ENCODE measurements around the gene GPR84. TPM values are rescaled to one million over a fixed set of nuclear protein-coding genes. Genes with fewer than 3 reads are reported as not detected.
A peak's percentile ranks its signal among the peaks of the same experiment; 100 is the strongest.

Gene GPR84
- total RNA-seq, 1 donor from 2014 or later, result not detected

DNA sequence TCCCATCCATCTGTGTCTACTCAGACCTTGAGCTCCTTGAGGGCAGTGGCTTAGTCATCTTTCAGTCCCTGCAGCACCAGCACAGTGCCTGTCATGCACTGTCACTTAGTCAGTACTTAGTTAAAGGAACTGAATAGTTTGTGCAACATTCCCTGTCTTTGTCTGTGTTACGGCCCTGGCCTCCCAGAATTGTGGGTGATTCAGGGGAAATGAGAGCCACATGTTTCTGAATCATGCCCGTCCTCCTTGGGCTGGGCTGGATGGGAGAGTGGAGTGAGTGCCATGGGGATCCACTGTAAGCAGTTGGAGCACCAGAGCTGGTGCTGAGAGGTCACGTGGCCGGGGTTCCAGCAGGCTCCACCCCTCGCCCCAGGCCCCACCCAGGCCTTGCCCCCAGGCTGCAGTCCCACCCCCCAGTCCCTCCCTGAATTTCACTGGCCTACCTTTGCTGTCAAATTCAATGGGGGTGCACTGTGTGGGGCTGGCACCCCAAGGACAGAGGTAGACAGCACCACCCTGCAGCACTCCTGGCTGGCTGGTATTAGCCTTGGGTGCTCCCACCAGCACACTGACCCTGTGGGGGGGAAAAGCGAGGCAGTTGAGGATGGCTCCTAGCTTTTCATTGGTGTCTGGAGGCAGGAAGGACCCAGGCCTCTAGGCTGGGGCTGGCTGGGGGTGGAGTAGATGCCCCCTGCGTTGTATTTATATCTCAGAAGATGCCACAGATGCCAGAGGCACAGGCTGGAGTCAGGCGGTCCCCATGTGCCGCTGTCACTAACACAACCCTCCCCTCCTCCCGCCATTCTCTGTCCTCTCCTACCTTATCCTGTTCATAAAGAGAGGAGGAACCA lies 47.3 kb upstream of the GPR84 start:
- no peak for ATAC-seq (ENCODE audit: low read depth)
- intact Hi-C loops (cut with micrococcal nuclease), result loop anchor here (2.0 to 10.0 kb wide), 2 partner anchors 13 to 153 kb away; no protein-coding TSS in a partner anchor
- DNase-seq, result no peak
- no peaks in the 10 kb centered on the region for H3K27me3 Mint-ChIP-seq
- no peaks in the 10 kb centered on the region for H3K9me3 Mint-ChIP-seq
- peaks cover 58% of the 10 kb centered on the region for H3K4me1 Mint-ChIP-seq
- ChIA-PET CTCF (interaction anchor here (2.7 to 11.4 kb wide), 2 partner anchors 11 to 26 kb away, joined by 9 to 143 read pairs; no protein-coding TSS in a partner anchor), POLR2A (interaction anchor here (0.7 to 1.1 kb wide), 2 partner anchors 12 to 16 kb away, joined by 3 to 7 read pairs; no protein-coding TSS in a partner anchor)
- TF ChIP-seq, protein P1, sequence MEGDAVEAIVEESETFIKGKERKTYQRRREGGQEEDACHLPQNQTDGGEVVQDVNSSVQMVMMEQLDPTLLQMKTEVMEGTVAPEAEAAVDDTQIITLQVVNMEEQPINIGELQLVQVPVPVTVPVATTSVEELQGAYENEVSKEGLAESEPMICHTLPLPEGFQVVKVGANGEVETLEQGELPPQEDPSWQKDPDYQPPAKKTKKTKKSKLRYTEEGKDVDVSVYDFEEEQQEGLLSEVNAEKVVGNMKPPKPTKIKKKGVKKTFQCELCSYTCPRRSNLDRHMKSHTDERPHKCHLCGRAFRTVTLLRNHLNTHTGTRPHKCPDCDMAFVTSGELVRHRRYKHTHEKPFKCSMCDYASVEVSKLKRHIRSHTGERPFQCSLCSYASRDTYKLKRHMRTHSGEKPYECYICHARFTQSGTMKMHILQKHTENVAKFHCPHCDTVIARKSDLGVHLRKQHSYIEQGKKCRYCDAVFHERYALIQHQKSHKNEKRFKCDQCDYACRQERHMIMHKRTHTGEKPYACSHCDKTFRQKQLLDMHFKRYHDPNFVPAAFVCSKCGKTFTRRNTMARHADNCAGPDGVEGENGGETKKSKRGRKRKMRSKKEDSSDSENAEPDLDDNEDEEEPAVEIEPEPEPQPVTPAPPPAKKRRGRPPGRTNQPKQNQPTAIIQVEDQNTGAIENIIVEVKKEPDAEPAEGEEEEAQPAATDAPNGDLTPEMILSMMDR (IDR thresholded peaks at IDR 0.05), result no peak
- peak overlapping the region; percentile 12 for H3K27ac Mint-ChIP-seq
- H3K4me3 Mint-ChIP-seq, result no peak overlapping the region
- no peaks in the 10 kb centered on the region for H3K36me3 Mint-ChIP-seq (ENCODE audit: low read depth)

DNA sequence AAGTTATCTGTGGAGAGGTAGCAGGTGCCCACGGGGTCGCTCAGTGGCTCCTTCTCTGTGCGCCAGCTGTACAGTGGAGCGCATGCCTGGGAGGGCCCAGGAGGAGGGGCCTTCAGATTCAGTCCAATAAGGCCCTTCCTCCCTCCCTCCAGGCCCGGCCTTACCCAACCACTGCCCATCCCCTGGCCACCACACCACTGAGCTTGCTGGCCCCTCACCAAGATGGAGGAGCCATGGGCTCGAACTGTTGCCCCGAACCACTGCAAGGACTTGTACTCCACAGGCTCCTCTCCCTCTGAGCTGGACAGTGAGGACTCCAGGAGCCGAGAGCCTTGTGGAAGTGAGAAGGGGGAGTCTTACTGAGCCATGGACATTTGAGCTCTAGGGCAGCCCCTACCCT lies 45.0 kb upstream of the GPR84 start:
- ChIA-PET POLR2A (interaction anchor here (1.2 kb wide), 1 partner anchor 129 kb away, joined by 3 read pairs; the partner anchor contains the start of gene HNRNPA1), CTCF (interaction anchor here (1.5 to 11.4 kb wide), 2 partner anchors 8 to 30 kb away, joined by 3 to 143 read pairs; no protein-coding TSS in a partner anchor)
- ATAC-seq (ENCODE audit: low read depth) (no peak), DNase-seq (no peak)
- TF ChIP-seq, protein P1 (IDR thresholded peaks at IDR 0.05), result no peak
- Mint-ChIP-seq H3K4me3 (no peak overlapping the region), H3K4me1 (peaks cover 40% of the 10 kb centered on the region), H3K27ac (no peak overlapping the region), H3K9me3 (no peaks in the 10 kb centered on the region), H3K36me3 (ENCODE audit: low read depth) (no peaks in the 10 kb centered on the region), H3K27me3 (no peaks in the 10 kb centered on the region)
- intact Hi-C loops (cut with micrococcal nuclease), result no loop called here

DNA sequence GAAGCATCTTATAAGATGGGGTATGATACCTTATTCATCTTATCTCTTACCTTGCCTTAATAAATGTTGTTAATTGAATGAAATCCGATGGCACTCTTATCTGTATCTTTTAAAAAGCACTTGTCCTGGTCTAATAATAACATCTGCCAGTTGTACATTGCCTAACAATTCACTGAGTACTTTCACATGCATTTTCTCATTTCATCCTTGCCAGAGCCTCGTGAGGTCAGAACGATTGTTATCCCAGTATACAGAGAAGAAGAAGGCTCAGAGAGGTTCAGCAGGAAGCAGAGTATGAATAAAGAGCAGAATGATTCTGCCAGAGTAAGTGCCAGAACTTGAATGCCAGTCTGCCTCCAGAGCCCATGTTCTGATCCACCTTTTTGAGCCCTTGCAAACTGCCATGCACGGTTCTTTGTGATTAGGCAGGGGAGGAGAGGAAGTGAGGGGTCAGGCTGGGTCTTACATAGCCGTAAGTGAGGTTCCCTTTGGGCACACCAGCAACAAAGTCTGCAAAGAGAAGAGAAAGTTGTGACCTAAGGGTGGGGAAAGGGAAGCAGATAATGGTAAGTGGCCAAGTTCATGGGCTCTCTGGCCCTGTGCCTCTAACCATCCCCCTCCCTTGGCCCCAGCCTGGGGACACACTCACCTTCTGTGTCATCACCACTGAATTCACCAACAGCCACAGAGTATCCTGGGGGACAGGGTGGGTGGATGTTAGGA lies 43.1 kb upstream of the GPR84 start:
- Mint-ChIP-seq H3K36me3 (ENCODE audit: low read depth) (no peaks in the 10 kb centered on the region), H3K4me1 (peaks cover 22% of the 10 kb centered on the region)

DNA sequence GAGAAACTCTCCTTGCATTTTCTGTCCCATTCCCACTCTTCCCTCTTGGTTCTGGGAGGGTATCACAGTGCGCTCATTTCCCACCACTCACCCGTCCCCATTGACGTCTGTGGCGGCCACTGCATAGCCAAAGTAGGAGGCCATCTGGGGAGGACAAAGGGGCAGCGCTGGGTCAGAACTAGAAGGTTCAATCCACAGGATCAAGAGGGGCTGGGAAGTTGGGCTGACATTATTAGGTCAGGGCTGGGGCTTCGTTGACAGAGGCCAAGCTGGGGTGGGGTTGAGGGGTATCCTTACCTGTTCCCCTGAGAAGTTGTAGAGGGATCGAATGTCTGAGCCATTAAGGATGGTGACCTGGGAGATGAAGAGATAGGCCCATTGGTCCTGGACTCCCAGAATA lies 41.3 kb upstream of the GPR84 start:
- H3K4me1 Mint-ChIP-seq, result peaks cover 9% of the 10 kb centered on the region
- no peak overlapping the region for H3K27ac Mint-ChIP-seq
- DNase-seq (no peak), ATAC-seq (ENCODE audit: low read depth) (no peak)
- ChIA-PET POLR2A (no interaction called here), CTCF (interaction anchor here (1.4 to 11.5 kb wide), 3 partner anchors 8 to 36 kb away, joined by 3 to 361 read pairs (median 143); no protein-coding TSS in a partner anchor)
- H3K9me3 Mint-ChIP-seq, result no peaks in the 10 kb centered on the region
- no peak overlapping the region for H3K4me3 Mint-ChIP-seq
- no peaks in the 10 kb centered on the region for H3K36me3 Mint-ChIP-seq (ENCODE audit: low read depth)
- intact Hi-C loops (cut with micrococcal nuclease), result no loop called here
- TF ChIP-seq, protein P1 (IDR thresholded peaks at IDR 0.05), result no peak
- H3K27me3 Mint-ChIP-seq, result no peaks in the 10 kb centered on the region

More for the DNA sequence above, 43.1 kb upstream of the GPR84 start:
- intact Hi-C loops (cut with micrococcal nuclease), result no loop called here
- Mint-ChIP-seq H3K4me3 (no peak overlapping the region), H3K27ac (no peak overlapping the region), H3K9me3 (no peaks in the 10 kb centered on the region), H3K27me3 (no peaks in the 10 kb centered on the region)
- ChIA-PET POLR2A (no interaction called here), CTCF (interaction anchor here (11.4 kb wide), 1 partner anchor 6 kb away, joined by 143 read pairs; no protein-coding TSS in a partner anchor)
- TF ChIP-seq, protein P1 (IDR thresholded peaks at IDR 0.05), result no peak
- ATAC-seq (ENCODE audit: low read depth), result no peak
- DNase-seq, result no peak
